B cell (primary cell): Measurements from ENCODE around the gene MVD. TPM values are rescaled to one million over a fixed set of nuclear protein-coding genes. Genes with fewer than 3 reads are reported as not detected.

Experiments used
- ATAC-seq: fragments of 200-7000 bp; cut with Tn5 transposase; one replicate; pipeline ENCODE4 v1.10.0; 2021; ENCODE audit warnings: low read depth, mild to moderate bottlenecking, moderate number of reproducible peaks, moderate library complexity
- CTCF ChIA-PET: fragments of 350-600 bp; sonication (Branson Sonifier 250); formaldehyde crosslinking; loops from one replicate; lab custom pipeline; 2021; ENCODE audit warnings: antibody characterized with exemption, inconsistent platforms; lab: Charles Lee
- POLR2A ChIA-PET: fragments of 350-600 bp; sonication (Branson Sonifier 250); formaldehyde crosslinking; loops from one replicate; lab custom pipeline; 2021; ENCODE audit warnings: antibody characterized with exemption; lab: Charles Lee
- DNase-seq: peaks from one replicate; pipeline ENCODE4 v3.0.0; 2013
- H2AFZ ChIP-seq: 2 replicates; pipeline ENCODE4 v1.6.1; 2012; ENCODE audit warnings: mild to moderate bottlenecking, low read depth, low read length; ENCODE audit not compliant: insufficient read depth, poor library complexity, severe bottlenecking
- H3K27ac ChIP-seq, 2 donors: 1 replicate in 1 of 2; 2 replicates in 1 of 2; pipeline ENCODE4 v1.5.1; 2012 to 2013; ENCODE audit warnings: low read length in 2 of 2, mild to moderate bottlenecking in 2 of 2, moderate library complexity in 1 of 2
- H3K27me3 ChIP-seq, 4 experiments: fragments of 200-600 bp in 1 of 4; sonication (generic) in 1 of 4; replicated peaks in 1 of 4; 1 replicate in 2 of 4; 2 replicates in 2 of 4; pipeline versions ENCODE4 v1.6.1 to v1.7.0; 2013 to 2016; ENCODE audit warnings: low read length in 3 of 4, mild to moderate bottlenecking in 2 of 4, mixed read lengths in 1 of 4, moderate library complexity in 1 of 4; ENCODE audit not compliant: insufficient read depth in 4 of 4, control insufficient read depth in 3 of 4; ENCODE audit errors: control extremely low read depth in 1 of 4
- H3K36me3 ChIP-seq, 2 experiments: replicated peaks in 1 of 2; 1 replicate in 1 of 2; 2 replicates in 1 of 2; pipeline versions ENCODE4 v1.6.1 to v1.7.1; 2013; ENCODE audit warnings: low read length in 1 of 2; ENCODE audit not compliant: insufficient read depth in 2 of 2, control insufficient read depth in 1 of 2; ENCODE audit errors: control extremely low read depth in 1 of 2, extremely low read depth in 1 of 2
- H3K4me1 ChIP-seq, 2 donors: fragments of 200-600 bp in 1 of 2; sonication (generic) in 1 of 2; 1 replicate in 1 of 2; 2 replicates in 1 of 2; pipeline versions ENCODE4 v1.5.1 to v1.6.1; 2013 to 2017; ENCODE audit warnings: low read length in 2 of 2; ENCODE audit not compliant: control insufficient read depth in 2 of 2, insufficient read depth in 2 of 2
- H3K4me2 ChIP-seq: replicated peaks from 2 replicates; pipeline ENCODE3; 2012; ENCODE audit warnings: mild to moderate bottlenecking, low read depth, low read length; ENCODE audit not compliant: poor library complexity, severe bottlenecking
- H3K4me3 ChIP-seq, 5 experiments: fragments of 200-600 bp in 1 of 5; sonication (generic) in 1 of 5; 1 replicate in 3 of 5; 2 replicates in 2 of 5; pipeline versions ENCODE4 v1.5.1 to v1.7.0; 2011 to 2016; ENCODE audit warnings: low read length in 4 of 5, mild to moderate bottlenecking in 4 of 5, low read depth in 2 of 5, control low read depth in 1 of 5, moderate library complexity in 1 of 5; ENCODE audit not compliant: insufficient read depth in 1 of 5; ENCODE audit errors: control extremely low read depth in 1 of 5, extremely low read depth in 1 of 5
- H3K79me2 ChIP-seq: fragments of 200-600 bp; sonication (generic); one replicate; pipeline ENCODE4 v1.6.0; 2016; ENCODE audit warnings: low read length; ENCODE audit not compliant: control insufficient read depth, insufficient read depth
- H3K9ac ChIP-seq: fragments of 200-600 bp; sonication (generic); 2 replicates; pipeline ENCODE4 v1.6.1; 2017; ENCODE audit warnings: mild to moderate bottlenecking, low read length, moderate library complexity
- H3K9me3 ChIP-seq, 3 donors: one replicate each; pipeline versions ENCODE4 v1.6.1 to v1.7.1; 2013; ENCODE audit warnings: low read length in 2 of 3; ENCODE audit not compliant: control insufficient read depth in 2 of 3, insufficient read depth in 1 of 3; ENCODE audit errors: control extremely low read depth in 1 of 3
- H4K20me1 ChIP-seq: 2 replicates; pipeline ENCODE4 v1.6.0; 2012; ENCODE audit warnings: mild to moderate bottlenecking, low read length; ENCODE audit not compliant: insufficient read depth, control insufficient read depth, poor library complexity, severe bottlenecking
- H3K27ac Mint-ChIP-seq: one replicate; pipeline ENCODE4 v1.8.0; 2021; ENCODE audit warnings: mixed read lengths
- H3K27me3 Mint-ChIP-seq: one replicate; pipeline ENCODE4 v1.8.0; 2021; ENCODE audit warnings: mixed read lengths
- H3K4me1 Mint-ChIP-seq: one replicate; pipeline ENCODE4 v1.8.0; 2021; ENCODE audit warnings: mixed read lengths
- H3K4me3 Mint-ChIP-seq: one replicate; pipeline ENCODE4 v1.8.0; 2021; ENCODE audit warnings: mixed read lengths
- H3K9me3 Mint-ChIP-seq: one replicate; pipeline ENCODE4 v1.8.0; 2022; ENCODE audit warnings: mixed read lengths; ENCODE audit not compliant: insufficient read depth
- CTCF ChIP-seq: fragments of 200-600 bp; IDR thresholded peaks from one replicate; pipeline ENCODE4 v1.8.0; 2022; ENCODE audit warnings: antibody characterized with exemption, mild to moderate bottlenecking
- EZH2 ChIP-seq: IDR thresholded peaks from 2 replicates; pipeline ENCODE4 v1.6.1; 2012; ENCODE audit warnings: borderline replicate concordance, low read depth, mild to moderate bottlenecking, moderate library complexity, low read length; ENCODE audit not compliant: insufficient read depth, poor library complexity, severe bottlenecking
- WGBS: methylation state at CpG from one replicate; pipeline ENCODE4 v1.1.5; 2013; ENCODE audit warnings: missing lambda C conversion rate; ENCODE audit not compliant: insufficient coverage; 5-methylcytosine and 5-hydroxymethylcytosine counted together
- intact Hi-C: fragments of 100-400 bp; cut with micrococcal nuclease; formaldehyde crosslinking; loops from one replicate; pipeline ENCODE4 v1.10.0; 2022
- polyA plus RNA-seq: library from polyadenylated mRNA; depleted of rRNA; stranded (reverse); fragments of >200 nt; gene quantifications from 2 replicates; pipeline ENCODE4 v1.2.3, GENCODE V29; 2012
- total RNA-seq, 2 donors: library from RNA; stranded (reverse); fragments of 120-200 nt in 1 of 2; gene quantifications; 1 replicate in 1 of 2; 2 replicates in 1 of 2; pipeline versions ENCODE4 v1.2.3 to v1.2.4, GENCODE V29; 2013 to 2022

Gene MVD
- total and polyA plus RNA-seq, 2 donors (not counting 1 experiment from before 2014, with no cell fraction given), result 40.9 to 95.4 TPM

DNA sequence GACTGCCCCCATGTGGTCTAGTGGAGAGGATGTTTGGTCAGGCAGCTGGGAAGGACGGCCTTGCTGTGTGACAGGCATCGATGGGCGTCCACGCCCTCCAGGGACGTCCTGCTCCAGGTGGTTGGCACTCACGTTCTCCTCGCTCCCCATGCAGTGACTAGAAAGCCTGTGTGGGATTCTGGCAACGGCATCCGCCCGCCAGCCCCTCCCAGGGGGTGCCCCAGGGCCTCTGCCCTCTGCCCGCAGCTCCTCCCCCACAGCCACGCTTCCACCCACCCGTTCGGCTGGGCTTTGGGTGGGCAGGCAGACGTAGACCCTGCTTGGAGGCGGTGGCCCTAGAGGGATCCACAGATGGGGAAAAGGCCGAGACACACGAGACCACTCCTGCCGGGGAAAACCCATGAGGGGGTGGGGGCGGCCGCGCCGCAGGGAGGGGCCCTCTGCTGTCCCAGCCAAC is 29.2 kb downstream of the MVD start:
- H3K4me1 ChIP-seq, result peaks cover 37 to 56% of the 10 kb centered on the region in 2 donors
- peaks cover 0 to 6% (median 0%) of the 10 kb centered on the region in 4 experiments for H3K27me3 ChIP-seq
- Mint-ChIP-seq H3K9me3 (no peaks in the 10 kb centered on the region), H3K4me1 (peaks cover 45% of the 10 kb centered on the region), H3K27me3 (no peaks in the 10 kb centered on the region), H3K4me3 (peak overlapping the region; percentile 85), H3K27ac (peak overlapping the region; percentile 92)
- H3K4me3 ChIP-seq, result peak overlapping the region in 4 of 5 experiments; percentile 62 to 78 (median 68)
- peaks cover under 1% of the 10 kb centered on the region for H3K79me2 ChIP-seq
- 2% methylated on average over 21 of the region's 23 CpGs for WGBS
- TF ChIP-seq EZH2, result no peak
- no peak for TF ChIP-seq CTCF
- ATAC-seq (no peak), DNase-seq (no peak)
- peak overlapping the region; percentile 81 to 87 for H3K27ac ChIP-seq
- peak overlapping the region; percentile 67 for H3K9ac ChIP-seq
- intact Hi-C loops, result loop anchor here (1.0 to 10.0 kb wide), 8 partner anchors 18 to 181 kb away; partner anchors contain the start of genes CYBA, MVD, PIEZO1 and SNAI3
- peaks cover 0 to 29% of the 10 kb centered on the region in 2 experiments for H3K36me3 ChIP-seq
- H3K4me2 ChIP-seq, result peak overlapping the region; percentile 95
- peak overlapping the region; percentile 61 for H2AFZ ChIP-seq
- peaks cover 0 to 18% (median 0%) of the 10 kb centered on the region in 3 donors for H3K9me3 ChIP-seq
- ChIA-PET CTCF (interaction anchor here (0.6 to 2.5 kb wide), 12 partner anchors 11 to 341 kb away, joined by 3 to 14 read pairs (median 4); partner anchors contain the start of gene ZC3H18), POLR2A (interaction anchor here (0.7 to 2.0 kb wide), 6 partner anchors 14 to 224 kb away, joined by 4 to 15 read pairs (median 7); partner anchors contain the start of gene CYBA)
- peaks cover 22% of the 10 kb centered on the region for H4K20me1 ChIP-seq

- TF ChIP-seq EZH2 (no peak), CTCF (no peak)
- Histone ChIP-seq H3K9me3 (peaks cover 0 to 7% (median 0%) of the 10 kb centered on the region in 3 donors), H2AFZ (no peak overlapping the region), H3K9ac (no peak overlapping the region), H3K27me3 (no peaks in the 10 kb centered on the region), H3K79me2 (no peaks in the 10 kb centered on the region), H3K4me2 (no peak overlapping the region), H3K36me3 (peaks cover 0 to 40% of the 10 kb centered on the region in 2 experiments), H3K4me3 (no peak overlapping the region), H4K20me1 (peaks cover 15% of the 10 kb centered on the region), H3K4me1 (peaks cover 25 to 45% of the 10 kb centered on the region in 2 donors), H3K27ac (no peak overlapping the region)
- DNase-seq (no peak), ATAC-seq (no peak)
- 100% methylated on average over 7 of the region's 11 CpGs for WGBS
- Mint-ChIP-seq H3K27ac (no peak overlapping the region), H3K27me3 (no peaks in the 10 kb centered on the region), H3K9me3 (no peaks in the 10 kb centered on the region), H3K4me3 (no peak overlapping the region), H3K4me1 (peaks cover 34% of the 10 kb centered on the region)
- intact Hi-C loops, result loop anchor here (5.0 to 10.0 kb wide), 2 partner anchors 152 to 180 kb away; partner anchors contain the start of genes PIEZO1 and ZFPM1
- ChIA-PET CTCF (interaction anchor here (0.7 to 2.5 kb wide), 7 partner anchors 18 to 927 kb away, joined by 3 to 14 read pairs (median 7); partner anchors contain the start of genes CYBA and ZC3H18), POLR2A (interaction anchor here (0.5 to 2.0 kb wide), 6 partner anchors 12 to 111 kb away, joined by 3 to 15 read pairs (median 4); partner anchors contain the start of gene CYBA)
Measured at GRCh38 chr16:88632587-88632930, 30.3 kb downstream of the MVD start.
